CD14-positive monocyte (primary cell): ENCODE data around the gene NTNG1. TPM values are rescaled to one million over a fixed set of nuclear protein-coding genes. Genes with fewer than 3 reads are reported as not detected.

Experiments
- DNase-seq, 3 donors: peaks; one replicate each; pipeline ENCODE4 v3.0.0-alpha.2; 2011 to 2022
- H2AFZ ChIP-seq: 2 replicates; pipeline ENCODE4 v1.6.0; 2012; ENCODE audit warnings: mild to moderate bottlenecking, low read depth, low read length, inconsistent platforms; ENCODE audit not compliant: insufficient read depth, poor library complexity, severe bottlenecking
- H3K27ac ChIP-seq, 2 donors: 1 replicate in 1 of 2; 2 replicates in 1 of 2; pipeline ENCODE4 v1.5.1; 2012 to 2013; ENCODE audit warnings: low read length in 2 of 2, control low read depth in 1 of 2, inconsistent platforms in 1 of 2, low read depth in 1 of 2, mild to moderate bottlenecking in 1 of 2
- H3K27me3 ChIP-seq, 2 donors: one replicate each; pipeline versions ENCODE4 v1.6.0 to v1.6.1; 2011 to 2013; ENCODE audit warnings: low read length in 2 of 2; ENCODE audit not compliant: control insufficient read depth in 2 of 2, insufficient read depth in 2 of 2
- H3K36me3 ChIP-seq, 2 donors: replicated peaks in 1 of 2; 1 replicate in 1 of 2; 2 replicates in 1 of 2; pipeline versions ENCODE4 v1.5.1 to v1.6.1; 2012 to 2013; ENCODE audit warnings: low read length in 2 of 2, control low read depth in 1 of 2, inconsistent platforms in 1 of 2, mild to moderate bottlenecking in 1 of 2; ENCODE audit not compliant: insufficient read depth in 2 of 2, control insufficient read depth in 1 of 2
- H3K4me1 ChIP-seq, 2 donors: 1 replicate in 1 of 2; 2 replicates in 1 of 2; pipeline versions ENCODE4 v1.5.1 to v1.6.1; 2012 to 2013; ENCODE audit warnings: low read length in 2 of 2, control low read depth in 1 of 2, inconsistent platforms in 1 of 2, mild to moderate bottlenecking in 1 of 2, moderate library complexity in 1 of 2; ENCODE audit not compliant: insufficient read depth in 2 of 2, control insufficient read depth in 1 of 2
- H3K4me2 ChIP-seq: replicated peaks from 2 replicates; pipeline ENCODE3; 2012; ENCODE audit warnings: low read length, moderate library complexity, mild to moderate bottlenecking; ENCODE audit not compliant: poor library complexity, severe bottlenecking; ENCODE audit errors: extremely low read depth
- H3K4me3 ChIP-seq, 3 experiments: fragments of 200-600 bp in 1 of 3; sonication (generic) in 1 of 3; replicated peaks in 1 of 3; 1 replicate in 2 of 3; 2 replicates in 1 of 3; pipeline ENCODE4 v1.5.1; 2011 to 2013; ENCODE audit warnings: low read length in 3 of 3, mild to moderate bottlenecking in 3 of 3, control low read depth in 2 of 3, low read depth in 2 of 3, inconsistent platforms in 1 of 3, moderate library complexity in 1 of 3
- H3K79me2 ChIP-seq: 2 replicates; pipeline ENCODE4 v1.6.0; 2012; ENCODE audit warnings: mild to moderate bottlenecking, control low read depth, inconsistent platforms, low read length, moderate library complexity; ENCODE audit not compliant: insufficient read depth
- H3K9ac ChIP-seq: 2 replicates; pipeline ENCODE4 v1.6.0; 2017; ENCODE audit warnings: low read length, mild to moderate bottlenecking; ENCODE audit not compliant: insufficient read depth, poor library complexity, severe bottlenecking
- H3K9me3 ChIP-seq, 2 donors: replicated peaks in 1 of 2; 1 replicate in 1 of 2; 2 replicates in 1 of 2; pipeline versions ENCODE4 v1.5.1 to v1.6.1; 2012 to 2013; ENCODE audit warnings: low read length in 2 of 2, control low read depth in 1 of 2; ENCODE audit not compliant: control insufficient read depth in 1 of 2, insufficient read depth in 1 of 2
- H4K20me1 ChIP-seq: 2 replicates; pipeline ENCODE4 v1.6.0; 2012; ENCODE audit warnings: mild to moderate bottlenecking, low read length, control low read depth, moderate library complexity; ENCODE audit not compliant: insufficient read depth
- H3K27ac Mint-ChIP-seq, 7 donors: one replicate each; pipeline ENCODE4 v1.8.0; 2020; ENCODE audit warnings: mild to moderate bottlenecking in 7 of 7, mixed read lengths in 7 of 7, moderate library complexity in 6 of 7, inconsistent platforms in 2 of 7
- H3K27me3 Mint-ChIP-seq, 3 donors: one replicate each; pipeline ENCODE4 v1.8.0; 2021 to 2022; ENCODE audit warnings: low read depth in 3 of 3, mild to moderate bottlenecking in 3 of 3, mixed read lengths in 3 of 3, moderate library complexity in 3 of 3, inconsistent platforms in 1 of 3
- H3K36me3 Mint-ChIP-seq, 2 donors: one replicate each; pipeline ENCODE4 v1.8.0; 2020; ENCODE audit warnings: mixed read lengths in 2 of 2, inconsistent platforms in 1 of 2, mild to moderate bottlenecking in 1 of 2
- H3K4me1 Mint-ChIP-seq: one replicate; pipeline ENCODE4 v1.8.0; 2020; ENCODE audit warnings: mild to moderate bottlenecking, mixed read lengths
- H3K4me3 Mint-ChIP-seq, 2 donors: one replicate each; pipeline ENCODE4 v1.8.0; 2020; ENCODE audit warnings: mild to moderate bottlenecking in 2 of 2, mixed read lengths in 2 of 2, moderate library complexity in 1 of 2
- H3K9me3 Mint-ChIP-seq, 7 donors: one replicate each; pipeline ENCODE4 v1.8.0; 2020 to 2022; ENCODE audit warnings: mixed read lengths in 7 of 7, mild to moderate bottlenecking in 6 of 7, moderate library complexity in 6 of 7, inconsistent platforms in 2 of 7
- WGBS: methylation state at CpG from one replicate; pipeline ENCODE4 v1.1.5; 2013; ENCODE audit warnings: missing lambda C conversion rate; ENCODE audit not compliant: insufficient coverage; 5-methylcytosine and 5-hydroxymethylcytosine counted together
- intact Hi-C, 2 donors: fragments of 100-400 bp; cut with micrococcal nuclease; formaldehyde crosslinking; loops; one replicate each; pipeline versions ENCODE4 v1.15.0 to v1.15.1; 2023
- polyA plus RNA-seq, 3 donors: library from polyadenylated mRNA; depleted of rRNA in 1 of 3; unstranded in 2 of 3; stranded (reverse) in 1 of 3; fragments of 300-500 nt in 2 of 3; fragments of >200 nt in 1 of 3; fragmentation: Illumina TruSeq in 2 of 3; gene quantifications; 1 replicate in 2 of 3; 2 replicates in 1 of 3; pipeline ENCODE4 v1.2.3, GENCODE V29; 2012 to 2021
- TF ChIP-seq, protein P1 (sequence below): fragments of 200-600 bp; IDR thresholded peaks from one replicate; pipeline ENCODE4 v1.8.0; 2022; ENCODE audit warnings: antibody characterized with exemption, mild to moderate bottlenecking

Gene NTNG1
- polyA plus RNA-seq, 3 donors, result not detected

GRCh38 chr1:107250169-107250568 lies 109.3 kb downstream of the NTNG1 start:
- peaks cover 0 to 5% (median 0%) of the 10 kb centered on the region in 7 donors for H3K9me3 Mint-ChIP-seq
- no peak overlapping the region for H3K4me3 Mint-ChIP-seq
- TF ChIP-seq, protein P1, sequence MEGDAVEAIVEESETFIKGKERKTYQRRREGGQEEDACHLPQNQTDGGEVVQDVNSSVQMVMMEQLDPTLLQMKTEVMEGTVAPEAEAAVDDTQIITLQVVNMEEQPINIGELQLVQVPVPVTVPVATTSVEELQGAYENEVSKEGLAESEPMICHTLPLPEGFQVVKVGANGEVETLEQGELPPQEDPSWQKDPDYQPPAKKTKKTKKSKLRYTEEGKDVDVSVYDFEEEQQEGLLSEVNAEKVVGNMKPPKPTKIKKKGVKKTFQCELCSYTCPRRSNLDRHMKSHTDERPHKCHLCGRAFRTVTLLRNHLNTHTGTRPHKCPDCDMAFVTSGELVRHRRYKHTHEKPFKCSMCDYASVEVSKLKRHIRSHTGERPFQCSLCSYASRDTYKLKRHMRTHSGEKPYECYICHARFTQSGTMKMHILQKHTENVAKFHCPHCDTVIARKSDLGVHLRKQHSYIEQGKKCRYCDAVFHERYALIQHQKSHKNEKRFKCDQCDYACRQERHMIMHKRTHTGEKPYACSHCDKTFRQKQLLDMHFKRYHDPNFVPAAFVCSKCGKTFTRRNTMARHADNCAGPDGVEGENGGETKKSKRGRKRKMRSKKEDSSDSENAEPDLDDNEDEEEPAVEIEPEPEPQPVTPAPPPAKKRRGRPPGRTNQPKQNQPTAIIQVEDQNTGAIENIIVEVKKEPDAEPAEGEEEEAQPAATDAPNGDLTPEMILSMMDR, result no peak
- no peaks in the 10 kb centered on the region for H4K20me1 ChIP-seq
- H3K27ac ChIP-seq, result no peak overlapping the region
- DNase-seq, result no peak
- H2AFZ ChIP-seq, result no peak overlapping the region
- intact Hi-C loops, result no loop called here
- no CpG with 5 or more reads among the region's 1 CpG for WGBS
- no peaks in the 10 kb centered on the region for H3K36me3 ChIP-seq
- H3K27me3 ChIP-seq, result no peaks in the 10 kb centered on the region
- no peaks in the 10 kb centered on the region for H3K36me3 Mint-ChIP-seq
- no peak overlapping the region for H3K27ac Mint-ChIP-seq
- H3K79me2 ChIP-seq, result no peaks in the 10 kb centered on the region
- H3K4me3 ChIP-seq, result no peak overlapping the region
- no peak overlapping the region for H3K4me2 ChIP-seq
- H3K4me1 Mint-ChIP-seq, result no peaks in the 10 kb centered on the region
- H3K27me3 Mint-ChIP-seq, result no peaks in the 10 kb centered on the region
- no peak overlapping the region for H3K9ac ChIP-seq
- no peaks in the 10 kb centered on the region for H3K4me1 ChIP-seq
- H3K9me3 ChIP-seq, result no peaks in the 10 kb centered on the region

DNA sequence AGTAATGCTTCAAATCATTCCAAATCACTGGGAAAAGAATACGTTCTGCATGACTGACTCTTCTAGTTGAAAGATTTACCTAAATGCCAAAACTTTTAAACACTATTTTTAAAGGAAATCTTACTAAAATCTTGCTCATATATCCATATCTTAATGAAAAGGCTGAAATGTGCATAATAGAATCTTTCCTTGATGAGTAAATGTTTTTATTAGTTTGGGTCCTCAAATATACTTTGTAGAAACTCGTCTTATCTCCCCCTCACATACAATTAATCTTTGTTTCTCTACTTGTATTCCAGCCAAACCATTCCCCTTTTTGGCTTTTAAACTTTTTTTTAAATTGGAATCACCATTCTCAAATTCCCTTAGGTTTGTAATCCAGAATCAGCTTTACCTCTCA lies 110.2 kb downstream of the NTNG1 start:
- Histone ChIP-seq H4K20me1 (no peaks in the 10 kb centered on the region), H2AFZ (no peak overlapping the region), H3K9me3 (no peaks in the 10 kb centered on the region), H3K27ac (no peak overlapping the region), H3K27me3 (no peaks in the 10 kb centered on the region), H3K4me2 (no peak overlapping the region), H3K9ac (no peak overlapping the region), H3K79me2 (no peaks in the 10 kb centered on the region), H3K4me1 (no peaks in the 10 kb centered on the region), H3K4me3 (no peak overlapping the region), H3K36me3 (no peaks in the 10 kb centered on the region)
- Mint-ChIP-seq H3K27me3 (no peaks in the 10 kb centered on the region), H3K9me3 (peaks cover 0 to 5% (median 0%) of the 10 kb centered on the region in 7 donors), H3K4me3 (no peak overlapping the region), H3K36me3 (no peaks in the 10 kb centered on the region), H3K4me1 (no peaks in the 10 kb centered on the region), H3K27ac (no peak overlapping the region)
- DNase-seq, result no peak
- TF ChIP-seq, protein P1, result no peak
- no CpG with 5 or more reads among the region's 2 CpGs for WGBS
- intact Hi-C loops, result no loop called here
